HG03342 (cell line): ENCODE measurements around the gene IQGAP3.
"Not testable (repeated sequence)": the region's sequence is repeated elsewhere in the genome, so short reads cannot be mapped to it uniquely, and the experiment has no call there.

Experiments
- ATAC-seq: cut with Tn5 transposase; IDR thresholded peaks from one replicate; pipeline ENCODE4 v1.9.1; 2021; ENCODE audit warnings: mild to moderate bottlenecking, moderate library complexity; ENCODE audit not compliant: unreplicated experiment

Gene IQGAP3

DNA sequence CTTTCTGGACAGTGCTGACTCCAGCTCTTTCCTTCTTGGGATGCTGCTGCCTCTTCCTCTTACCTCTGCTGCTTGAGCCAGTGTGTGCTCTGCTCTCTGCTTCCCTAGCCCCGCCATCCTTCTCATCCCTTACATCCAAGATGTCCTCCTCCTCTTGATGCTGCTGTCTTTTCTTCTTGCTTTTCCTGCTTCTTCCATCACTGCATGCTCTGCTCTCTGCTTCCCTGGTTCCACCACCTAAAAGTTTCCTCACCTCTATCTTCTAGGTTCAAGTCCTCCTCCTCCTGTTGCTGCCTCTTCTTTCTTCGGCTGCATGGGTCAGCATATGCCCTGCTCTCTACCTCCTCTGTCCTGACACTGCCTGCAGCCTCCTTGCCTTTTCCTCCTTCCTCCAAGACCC, 22.7 kb upstream of the IQGAP3 start:
- no peak for ATAC-seq

DNA sequence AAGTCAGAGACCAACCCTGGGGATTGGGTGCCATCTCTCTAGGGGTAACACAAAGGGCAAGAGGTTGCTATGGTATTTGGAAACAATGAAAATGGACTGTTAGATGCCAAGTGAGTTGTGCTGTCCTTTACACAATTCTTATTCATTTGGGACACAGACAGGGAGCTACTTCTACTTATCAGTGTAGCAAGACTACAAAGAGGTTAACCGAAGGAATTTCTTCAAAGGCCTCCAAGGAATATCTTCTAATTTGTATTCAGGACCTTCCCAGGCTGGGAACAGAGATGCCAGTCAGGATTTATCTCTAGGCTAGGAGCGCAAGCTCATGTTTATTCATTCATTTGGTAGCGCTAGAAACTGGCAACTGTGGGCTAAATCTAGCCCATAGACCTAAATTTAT, 21.8 kb upstream of the IQGAP3 start:
- no peak for ATAC-seq

GRCh38 chr1:156593661-156593989, 21.3 kb upstream of the IQGAP3 start:
- ATAC-seq, result no peak

- no peak for ATAC-seq
Measured at GRCh38 chr1:156592910-156593660, 20.7 kb upstream of the IQGAP3 start.

GRCh38 chr1:156592158-156592909, 20.0 kb upstream of the IQGAP3 start:
- no peak for ATAC-seq

DNA sequence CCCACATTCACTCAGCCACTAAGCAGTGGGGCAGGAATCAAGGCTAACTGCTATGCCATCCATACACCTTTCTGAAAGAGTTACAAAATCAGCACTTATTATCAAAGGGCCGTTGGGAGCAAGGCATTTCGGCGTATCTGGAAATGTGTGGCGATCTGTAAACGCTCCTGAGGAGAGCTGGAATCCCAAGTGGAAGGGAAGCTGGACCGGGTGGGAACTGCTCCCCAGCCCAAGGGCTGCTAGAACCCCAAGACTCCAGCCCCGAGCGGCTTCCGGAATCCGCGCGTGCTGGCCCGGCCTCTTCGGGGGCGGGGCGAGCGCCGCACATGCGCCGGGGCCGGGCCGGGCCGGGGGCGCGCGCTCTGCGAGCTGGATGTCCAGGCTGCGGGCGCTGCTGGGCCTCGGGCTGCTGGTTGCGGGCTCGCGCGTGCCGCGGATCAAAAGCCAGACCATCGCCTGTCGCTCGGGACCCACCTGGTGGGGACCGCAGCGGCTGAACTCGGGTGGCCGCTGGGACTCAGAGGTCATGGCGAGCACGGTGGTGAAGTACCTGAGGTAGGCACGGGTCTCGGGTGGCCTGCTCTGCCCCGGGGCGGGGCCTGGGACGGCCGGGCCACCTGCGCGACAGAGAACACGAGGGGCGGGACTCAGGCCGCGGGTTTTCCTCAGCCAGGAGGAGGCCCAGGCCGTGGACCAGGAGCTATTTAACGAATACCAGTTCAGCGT, 19.2 kb upstream of the IQGAP3 start, which contains the start of gene NAXE:
TSS of gene NAXE (plus strand) at position 345 of the 726 bp plus-strand sequence. CDS start at position 374, 29 bp downstream.
- peak; percentile 76 for ATAC-seq

GRCh38 chr1:156591181-156591431, 18.7 kb upstream of the IQGAP3 start:
- peak; percentile 18 for ATAC-seq

GRCh38 chr1:156590326-156591180, 18.2 kb upstream of the IQGAP3 start:
- no peak for ATAC-seq

GRCh38 chr1:156589546-156589945, 17.2 kb upstream of the IQGAP3 start:
- ATAC-seq, result no peak

DNA sequence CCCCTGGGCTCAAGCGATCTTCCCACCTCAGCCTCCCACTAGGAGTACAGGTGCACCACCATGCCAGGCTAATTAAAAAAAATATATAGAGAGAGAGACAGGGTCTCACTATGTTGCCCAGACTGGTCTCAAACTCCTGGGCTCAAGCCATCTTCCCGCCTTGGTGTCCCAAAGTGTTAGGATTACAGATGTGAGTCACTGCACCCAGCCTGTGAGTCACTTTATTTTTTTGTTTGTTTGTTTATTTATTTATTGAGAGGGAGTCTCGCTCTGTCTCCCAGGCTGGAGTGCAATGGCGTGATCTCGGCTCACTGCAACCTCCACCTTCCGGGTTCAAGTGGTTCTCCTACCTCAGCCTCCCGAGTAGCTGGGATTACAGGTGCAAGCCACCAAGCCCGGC, 15.6 kb upstream of the IQGAP3 start:
- not testable (repeated sequence) for ATAC-seq

GRCh38 chr1:156586892-156587477, 14.6 kb upstream of the IQGAP3 start:
- no peak for ATAC-seq

GRCh38 chr1:156586323-156586722, 14.0 kb upstream of the IQGAP3 start:
- ATAC-seq, result no peak

DNA sequence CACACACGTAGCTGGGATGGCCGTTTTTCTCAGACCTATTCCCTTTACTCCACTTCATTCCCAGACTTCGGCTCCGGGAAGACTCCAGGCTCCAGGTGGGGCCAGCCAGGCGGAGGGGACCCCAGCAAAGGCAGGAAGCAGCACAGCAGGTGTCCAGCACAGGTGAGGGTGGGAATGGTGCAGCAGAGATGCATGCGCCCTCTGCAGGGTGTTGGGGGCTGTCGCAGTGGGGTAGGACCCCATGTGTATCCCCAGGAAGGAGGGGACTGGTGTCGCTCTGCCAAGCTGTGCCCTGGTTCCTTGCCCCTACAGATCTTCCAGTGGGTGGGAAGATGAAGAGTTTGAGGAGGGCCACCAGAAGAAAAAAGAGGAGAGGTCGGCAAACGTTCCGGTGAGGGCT, 12.4 kb upstream of the IQGAP3 start:
- ATAC-seq, result no peak

GRCh38 chr1:156583821-156584622, 11.7 kb upstream of the IQGAP3 start:
- ATAC-seq, result no peak

DNA sequence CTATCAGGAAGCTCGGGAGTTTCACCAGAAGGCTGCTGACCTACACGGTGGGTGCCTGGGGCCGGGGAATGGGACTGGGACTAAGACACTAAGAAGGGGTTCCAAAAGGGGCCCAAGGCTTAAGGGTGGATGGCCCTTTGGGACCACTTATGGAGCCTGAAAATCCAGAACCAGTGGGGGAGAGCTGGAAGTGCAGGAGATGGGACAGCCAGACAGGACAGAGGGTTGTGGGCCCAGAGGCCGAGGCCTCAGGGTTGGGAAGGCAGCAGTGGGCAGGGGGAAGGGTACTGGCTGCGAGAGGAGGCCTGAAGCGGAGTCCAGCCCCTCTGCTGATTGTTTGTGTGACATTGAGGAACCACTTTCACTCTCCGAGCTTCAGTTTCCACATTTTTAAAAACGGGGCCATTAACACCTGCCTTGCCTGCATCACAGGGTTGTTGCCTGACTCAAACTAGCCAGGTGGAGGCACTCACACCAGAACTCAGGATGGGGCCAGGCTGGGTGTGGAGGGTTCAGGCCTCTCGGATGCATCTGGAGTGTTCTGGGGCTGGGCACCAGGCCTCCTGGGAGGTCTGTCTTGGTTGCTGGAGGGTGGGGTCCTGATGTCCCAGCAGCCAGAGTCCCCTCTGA, 10.1 kb upstream of the IQGAP3 start:
- no peak for ATAC-seq

DNA sequence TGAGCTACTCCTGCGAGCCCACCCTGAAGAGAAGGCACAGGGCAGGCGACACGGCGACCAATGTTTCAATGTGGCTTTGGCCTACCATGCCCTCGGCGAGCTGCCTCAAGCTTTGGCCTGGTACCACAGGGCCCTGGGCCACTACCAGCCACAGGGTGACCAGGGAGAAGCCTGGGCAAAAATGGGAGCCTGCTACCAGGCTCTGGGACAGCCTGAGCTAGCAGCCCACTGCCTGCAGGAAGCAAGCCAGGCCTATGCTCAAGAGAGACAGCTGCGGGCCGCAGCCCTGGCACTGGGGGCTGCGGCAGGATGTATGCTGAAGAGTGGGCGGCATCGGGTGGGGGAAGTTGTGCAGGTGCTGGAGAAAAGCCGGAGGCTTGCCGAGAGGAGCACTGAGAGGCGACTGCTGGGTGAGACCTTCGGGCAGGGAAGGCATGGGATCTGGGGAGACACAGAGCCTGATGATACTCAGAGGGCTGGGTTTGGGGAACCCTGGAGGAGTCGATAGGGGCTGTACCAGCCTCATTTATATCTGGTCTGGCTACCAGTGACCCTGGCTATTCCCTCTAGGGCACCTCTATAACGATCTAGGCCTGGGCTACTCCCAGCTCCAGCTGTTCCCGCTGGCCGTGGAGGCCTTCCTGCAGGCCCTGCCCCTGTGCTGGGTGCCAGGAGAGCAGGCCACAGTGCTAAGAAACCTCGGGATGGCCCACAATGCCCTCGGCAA, 9.5 kb upstream of the IQGAP3 start:
- ATAC-seq, result no peak

DNA sequence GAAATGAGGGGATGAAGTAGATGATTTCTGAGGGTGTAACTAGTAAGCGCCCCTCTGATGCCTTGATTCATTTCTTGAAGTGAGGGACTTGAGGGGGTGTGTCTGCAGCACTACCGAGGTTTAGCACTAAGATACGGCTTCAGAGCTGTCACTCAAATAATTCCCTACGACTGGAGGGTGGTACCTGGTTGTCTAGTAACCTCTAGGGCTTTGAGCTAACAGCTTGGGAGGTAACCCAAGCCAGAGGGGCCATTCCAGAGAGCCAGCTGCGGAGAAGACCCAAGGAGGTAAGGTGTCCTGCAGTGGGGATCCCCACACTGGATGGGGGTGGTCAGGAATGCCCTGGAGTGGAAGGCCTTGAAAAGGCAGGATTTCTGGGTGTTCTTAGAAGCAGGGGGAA, 7.1 kb upstream of the IQGAP3 start, which contains the start of gene TTC24:
TSS of gene TTC24 (plus strand) at position 252 of the 400 bp plus-strand sequence. CDS start 1,642 bp downstream, outside the sequence.
- ATAC-seq, result no peak

GRCh38 chr1:156578055-156578454, 5.7 kb upstream of the IQGAP3 start:
- ATAC-seq, result no peak

GRCh38 chr1:156577550-156577949, 5.2 kb upstream of the IQGAP3 start:
- ATAC-seq, result no peak
